Measurements from ENCODE around the gene SLITRK5.
A peak's percentile ranks its signal among the peaks of the same experiment; 100 is the strongest.

The SLITRK5 gene, protein sequence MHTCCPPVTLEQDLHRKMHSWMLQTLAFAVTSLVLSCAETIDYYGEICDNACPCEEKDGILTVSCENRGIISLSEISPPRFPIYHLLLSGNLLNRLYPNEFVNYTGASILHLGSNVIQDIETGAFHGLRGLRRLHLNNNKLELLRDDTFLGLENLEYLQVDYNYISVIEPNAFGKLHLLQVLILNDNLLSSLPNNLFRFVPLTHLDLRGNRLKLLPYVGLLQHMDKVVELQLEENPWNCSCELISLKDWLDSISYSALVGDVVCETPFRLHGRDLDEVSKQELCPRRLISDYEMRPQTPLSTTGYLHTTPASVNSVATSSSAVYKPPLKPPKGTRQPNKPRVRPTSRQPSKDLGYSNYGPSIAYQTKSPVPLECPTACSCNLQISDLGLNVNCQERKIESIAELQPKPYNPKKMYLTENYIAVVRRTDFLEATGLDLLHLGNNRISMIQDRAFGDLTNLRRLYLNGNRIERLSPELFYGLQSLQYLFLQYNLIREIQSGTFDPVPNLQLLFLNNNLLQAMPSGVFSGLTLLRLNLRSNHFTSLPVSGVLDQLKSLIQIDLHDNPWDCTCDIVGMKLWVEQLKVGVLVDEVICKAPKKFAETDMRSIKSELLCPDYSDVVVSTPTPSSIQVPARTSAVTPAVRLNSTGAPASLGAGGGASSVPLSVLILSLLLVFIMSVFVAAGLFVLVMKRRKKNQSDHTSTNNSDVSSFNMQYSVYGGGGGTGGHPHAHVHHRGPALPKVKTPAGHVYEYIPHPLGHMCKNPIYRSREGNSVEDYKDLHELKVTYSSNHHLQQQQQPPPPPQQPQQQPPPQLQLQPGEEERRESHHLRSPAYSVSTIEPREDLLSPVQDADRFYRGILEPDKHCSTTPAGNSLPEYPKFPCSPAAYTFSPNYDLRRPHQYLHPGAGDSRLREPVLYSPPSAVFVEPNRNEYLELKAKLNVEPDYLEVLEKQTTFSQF

DNA sequence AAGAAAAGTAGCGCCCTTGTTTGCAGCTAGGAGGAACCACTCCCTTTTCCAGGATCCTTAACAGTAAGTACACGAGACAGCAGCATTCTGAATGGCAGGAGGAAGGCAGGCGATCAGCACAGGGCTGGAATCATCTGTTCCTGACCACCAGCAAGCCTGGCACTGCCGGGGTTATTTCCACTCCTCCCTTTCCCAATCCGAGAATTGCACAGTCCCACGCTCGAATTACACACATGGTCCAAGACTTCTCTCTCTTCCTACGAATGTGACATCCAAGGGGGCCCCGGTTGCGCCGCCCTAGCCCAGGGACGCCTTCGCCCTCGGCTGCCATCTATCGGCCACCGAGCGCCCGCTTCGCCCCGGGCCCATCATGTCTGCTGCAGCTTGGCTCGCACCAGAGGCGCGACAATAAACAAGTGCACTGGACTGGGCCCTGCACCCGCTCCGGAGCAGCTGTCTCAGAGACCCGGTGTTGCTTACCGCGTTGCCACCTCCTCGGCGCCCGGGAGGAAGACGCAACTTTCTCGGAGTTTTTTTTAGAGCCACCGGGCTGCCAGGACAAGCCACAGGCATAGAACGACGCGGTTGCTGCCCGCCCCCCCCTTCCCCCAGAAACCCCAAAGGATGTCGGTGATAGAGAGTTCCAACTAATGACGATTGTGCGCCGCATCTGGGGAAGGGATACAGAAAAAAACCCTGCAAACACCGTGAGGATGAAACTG lies at the start of gene SLITRK5:
Gene SLITRK5, plus strand, starts transcription at position 341 of the 722 bp plus-strand sequence. CDS start 4,018 bp downstream, outside the sequence.
- Histone ChIP-seq H3K9ac (peak within 1 kb of the TSS; percentile 34; the same call in 1 of the 2 replicates), H3K27me3 (no peaks in the 10 kb centered on the region), H3K4me1 (no peaks in the 10 kb centered on the region), H3K4me3 (peak within 1 kb of the TSS; percentile 62), H4K20me1 (no peaks in the 10 kb centered on the region), H3K27ac (no peak within 1 kb of the TSS), H3K9me3 (peaks cover 35% of the 10 kb centered on the region), H3K4me2 (peak within 1 kb of the TSS; percentile 66), H3K36me3 (no peaks in the 10 kb centered on the region)
- TF ChIP-seq Cebpa-rat (IDR thresholded peaks at IDR 0.05) = no peak

DNA sequence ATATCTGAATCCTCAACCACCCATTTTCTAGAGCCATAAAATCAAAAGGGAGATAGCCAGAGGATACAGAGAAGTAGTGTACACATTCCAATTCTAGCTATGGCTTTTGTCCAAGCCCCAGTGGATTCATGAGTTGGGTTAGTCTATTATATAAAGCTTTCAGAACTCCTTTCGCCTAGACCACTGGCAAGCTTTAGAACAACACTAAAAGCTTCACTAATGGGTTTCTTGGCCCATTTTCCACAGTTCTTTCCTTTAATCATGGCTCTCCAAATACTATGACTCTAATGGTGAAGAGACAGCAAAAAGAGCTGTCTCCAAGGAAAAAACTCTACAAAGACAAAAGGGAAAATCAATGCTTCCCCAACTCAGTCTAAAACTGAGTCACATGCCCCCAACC lies 48.2 kb upstream of the SLITRK5 start:
- no peaks in the 10 kb centered on the region for H3K27me3 ChIP-seq
- no peak overlapping the region for H3K9ac ChIP-seq
- H3K4me3 ChIP-seq = no peak overlapping the region
- H3K9me3 ChIP-seq = no peaks in the 10 kb centered on the region
- H3K4me2 ChIP-seq = no peak overlapping the region
- H3K27ac ChIP-seq = no peak overlapping the region
- H3K4me1 ChIP-seq = no peaks in the 10 kb centered on the region
- TF ChIP-seq Cebpa-rat (IDR thresholded peaks at IDR 0.05) = no peak
- H3K36me3 ChIP-seq = no peaks in the 10 kb centered on the region
- H4K20me1 ChIP-seq = no peaks in the 10 kb centered on the region

DNA sequence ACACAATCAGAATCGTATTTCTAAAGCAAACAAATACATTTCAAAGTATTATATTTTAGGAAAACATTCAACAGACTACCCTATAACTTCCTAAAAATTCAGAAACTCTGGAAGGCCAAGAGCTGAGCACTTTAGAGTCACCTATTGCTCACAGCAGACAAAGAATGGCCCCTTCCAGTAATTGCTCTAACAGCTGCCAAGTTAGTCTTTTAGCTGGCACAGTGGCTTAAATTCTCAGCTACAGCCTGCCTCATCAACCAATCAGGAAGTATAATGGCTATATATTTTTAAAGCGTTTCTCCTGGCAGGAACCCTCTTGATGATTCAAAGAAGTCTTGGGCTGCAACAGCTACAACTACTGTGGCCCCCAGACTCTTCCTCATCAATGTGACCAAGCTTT lies 14.9 kb upstream of the SLITRK5 start:
- Histone ChIP-seq H3K36me3 (no peaks in the 10 kb centered on the region), H3K9me3 (no peaks in the 10 kb centered on the region), H3K4me1 (no peaks in the 10 kb centered on the region), H3K4me3 (no peak overlapping the region), H4K20me1 (no peaks in the 10 kb centered on the region), H3K27ac (no peak overlapping the region), H3K27me3 (no peaks in the 10 kb centered on the region), H3K4me2 (no peak overlapping the region), H3K9ac (no peak overlapping the region)
- TF ChIP-seq Cebpa-rat (IDR thresholded peaks at IDR 0.05) = no peak

DNA sequence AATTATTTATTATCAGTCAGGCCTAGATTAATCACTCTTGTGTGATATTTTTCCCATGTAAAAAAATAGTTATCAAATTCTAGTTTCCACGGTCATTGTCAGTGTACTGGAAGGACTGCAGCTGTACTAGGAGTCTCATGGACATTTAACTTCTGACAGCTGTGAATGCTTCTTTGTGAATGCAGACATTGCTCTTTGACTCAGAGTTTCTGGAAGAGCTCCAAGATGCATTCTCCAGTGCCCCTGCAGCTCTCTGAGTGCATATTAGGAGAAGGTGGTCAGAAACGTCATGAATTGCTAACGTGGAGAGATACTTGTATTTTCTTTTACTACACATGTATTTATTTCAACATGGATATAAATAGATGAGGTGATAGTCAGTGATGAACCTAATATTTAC lies 9.7 kb upstream of the SLITRK5 start:
- Histone ChIP-seq H3K4me1 (no peaks in the 10 kb centered on the region), H3K4me3 (no peak overlapping the region), H4K20me1 (no peaks in the 10 kb centered on the region), H3K9me3 (no peaks in the 10 kb centered on the region), H3K9ac (no peak overlapping the region), H3K27ac (no peak overlapping the region), H3K4me2 (no peak overlapping the region), H3K27me3 (no peaks in the 10 kb centered on the region), H3K36me3 (no peaks in the 10 kb centered on the region)
- no peak for TF ChIP-seq Cebpa-rat (IDR thresholded peaks at IDR 0.05)

DNA sequence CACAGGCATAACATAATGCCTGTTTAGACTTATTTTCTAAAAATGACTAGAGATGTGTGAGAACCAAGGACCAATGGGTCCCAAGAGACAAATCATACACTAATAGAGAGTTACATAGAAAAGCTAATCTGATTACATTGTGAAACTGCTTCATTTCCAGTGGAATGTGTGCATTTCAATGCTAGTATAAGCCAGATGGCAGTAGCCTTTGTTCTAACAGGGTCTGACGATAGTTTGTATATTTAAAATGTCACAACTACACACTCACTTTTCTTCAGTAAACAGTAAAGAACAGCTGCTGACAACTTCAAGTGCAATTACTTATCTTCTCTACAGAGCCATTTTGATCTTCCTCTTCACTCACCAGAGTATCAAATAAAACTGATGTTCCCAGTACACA lies 4.3 kb upstream of the SLITRK5 start:
- Histone ChIP-seq H3K9me3 (peaks cover 7% of the 10 kb centered on the region; the same call in 1 of the 2 replicates), H3K9ac (no peak overlapping the region), H3K4me3 (no peak overlapping the region), H3K36me3 (no peaks in the 10 kb centered on the region), H4K20me1 (no peaks in the 10 kb centered on the region), H3K4me1 (no peaks in the 10 kb centered on the region), H3K27ac (no peak overlapping the region), H3K4me2 (no peak overlapping the region), H3K27me3 (no peaks in the 10 kb centered on the region)
- TF ChIP-seq Cebpa-rat (IDR thresholded peaks at IDR 0.05) = no peak

DNA sequence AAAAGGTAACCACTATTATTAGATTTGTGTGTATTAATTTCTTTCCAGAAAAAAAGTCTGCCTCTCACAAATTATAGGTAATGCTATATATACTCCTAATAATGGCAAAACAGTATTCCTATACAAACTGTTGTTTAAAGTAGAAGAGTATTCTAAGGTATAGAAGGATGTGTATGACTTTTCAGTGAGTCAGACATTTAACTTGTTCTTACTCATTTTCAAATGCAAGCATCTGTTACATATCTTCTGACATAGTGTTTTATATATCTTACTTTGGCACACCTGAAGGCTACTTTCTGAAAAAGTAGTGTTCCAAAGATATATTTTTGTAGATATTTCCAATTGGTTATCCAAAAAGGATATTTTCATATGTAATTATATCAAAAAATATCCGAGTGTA lies 3.5 kb upstream of the SLITRK5 start:
- Histone ChIP-seq H3K4me1 (no peaks in the 10 kb centered on the region), H3K9me3 (peaks cover 15% of the 10 kb centered on the region; the same call in 1 of the 2 replicates), H3K36me3 (no peaks in the 10 kb centered on the region), H3K27ac (no peak overlapping the region), H3K4me2 (no peak overlapping the region), H4K20me1 (no peaks in the 10 kb centered on the region), H3K27me3 (no peaks in the 10 kb centered on the region), H3K9ac (no peak overlapping the region), H3K4me3 (no peak overlapping the region)
- TF ChIP-seq Cebpa-rat (IDR thresholded peaks at IDR 0.05) = no peak

DNA sequence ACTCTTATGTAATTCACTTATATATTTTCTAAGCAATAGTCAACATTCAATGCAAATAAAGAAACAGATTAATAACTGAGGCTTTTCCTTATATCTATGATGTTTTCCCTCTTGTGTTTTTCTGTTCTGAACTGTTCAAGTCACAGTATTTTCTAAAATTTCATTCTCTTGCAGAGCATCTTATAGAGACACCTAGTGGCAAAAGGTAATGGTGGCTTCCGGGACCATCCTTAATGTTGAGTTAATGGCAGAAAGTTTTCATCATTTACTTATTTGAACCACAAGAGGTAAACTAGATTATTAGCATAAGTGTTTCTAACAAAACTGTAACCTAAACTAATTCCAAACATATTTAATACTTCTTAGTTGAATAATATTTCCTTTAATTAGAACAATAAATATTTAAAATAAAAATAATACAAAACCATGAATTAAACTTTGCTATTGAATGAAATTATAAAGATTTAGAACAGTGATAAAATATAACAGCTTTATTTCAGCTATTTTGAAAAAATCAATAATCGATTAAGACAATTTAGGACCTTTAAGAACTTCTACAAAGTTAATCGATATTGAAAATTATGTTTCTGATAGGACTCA lies 1.7 kb upstream of the SLITRK5 start:
- H3K9me3 ChIP-seq = peaks cover 25% of the 10 kb centered on the region
- no peak overlapping the region for H3K4me3 ChIP-seq
- H3K36me3 ChIP-seq = no peaks in the 10 kb centered on the region
- no peaks in the 10 kb centered on the region for H3K27me3 ChIP-seq
- no peaks in the 10 kb centered on the region for H4K20me1 ChIP-seq
- TF ChIP-seq Cebpa-rat (IDR thresholded peaks at IDR 0.05) = no peak
- no peak overlapping the region for H3K9ac ChIP-seq
- no peak overlapping the region for H3K27ac ChIP-seq
- no peaks in the 10 kb centered on the region for H3K4me1 ChIP-seq
- no peak overlapping the region for H3K4me2 ChIP-seq

DNA sequence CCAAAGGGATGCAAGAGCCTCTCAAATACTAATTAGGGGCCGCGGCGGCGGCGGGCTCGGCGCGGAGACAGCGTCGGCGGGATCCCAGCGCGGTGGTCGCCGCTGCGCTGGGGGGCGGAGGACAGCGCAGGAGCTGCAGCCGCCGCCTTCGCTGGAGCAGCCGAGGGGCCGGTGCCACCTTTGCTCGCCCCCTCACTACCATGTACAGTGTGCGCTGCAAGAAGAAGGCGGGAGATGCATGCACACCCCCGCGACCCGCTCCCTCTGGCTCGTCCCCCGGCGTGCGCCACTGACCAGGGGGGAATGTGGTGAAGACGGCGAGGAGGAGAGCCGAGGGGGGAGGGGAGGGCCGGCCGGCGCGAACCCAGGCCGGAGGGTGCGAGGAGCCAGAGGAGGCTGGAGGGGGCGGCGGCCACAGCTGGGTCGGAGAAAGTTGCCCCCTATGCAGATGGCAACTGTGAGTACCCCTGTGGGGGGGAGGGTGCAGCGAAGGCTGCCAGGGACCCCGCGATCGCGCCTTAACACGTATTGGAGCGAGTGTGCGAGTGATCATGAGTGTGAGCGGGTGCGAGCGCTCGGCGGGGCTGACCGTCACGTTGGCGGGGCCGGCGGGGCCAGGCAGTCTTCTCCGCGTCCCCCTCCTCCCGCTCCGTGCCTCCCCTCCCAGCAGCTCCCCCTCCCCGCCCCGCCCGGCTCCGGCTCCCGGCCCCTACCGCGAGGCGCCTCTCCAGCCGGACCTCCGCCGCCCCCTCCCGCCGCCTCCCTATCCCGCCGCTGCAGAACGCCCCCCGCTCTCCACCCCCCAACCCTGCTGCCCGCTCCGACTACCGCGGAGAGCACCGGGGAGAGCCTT lies 808 bp downstream of the SLITRK5 start:
- H3K27me3 ChIP-seq = no peaks in the 10 kb centered on the region
- no peak overlapping the region for H3K27ac ChIP-seq
- no peak for TF ChIP-seq Cebpa-rat (IDR thresholded peaks at IDR 0.05)
- peaks cover 42% of the 10 kb centered on the region for H3K9me3 ChIP-seq
- no peaks in the 10 kb centered on the region for H3K36me3 ChIP-seq
- no peak overlapping the region for H3K9ac ChIP-seq
- H3K4me3 ChIP-seq = peak overlapping the region; percentile 62
- no peaks in the 10 kb centered on the region for H3K4me1 ChIP-seq
- H3K4me2 ChIP-seq = peak overlapping the region; percentile 66
- H4K20me1 ChIP-seq = no peaks in the 10 kb centered on the region

Measured in BLaER1 (cell line).